ENCODE results near the gene NACC1.

GRCh38 chr19:13169769-13170168, 51.7 kb downstream of the NACC1 start:
- TF ChIP-seq CTCF (IDR thresholded peaks at IDR 0.05; ENCODE audit: low read length) (no peak), EZH2 (optimal IDR thresholded peaks at IDR 0.05; ENCODE audit: low read depth, low read length) (no peak), EZH2phosphoT487 (IDR thresholded peaks at IDR 0.05; ENCODE audit: low read length) (no peak)

All from MM.1S (cell line).